ENCODE data around the gene VTA1.
"Not testable (repeated sequence)": the region's sequence is repeated elsewhere in the genome, so short reads cannot be mapped to it uniquely, and the experiment has no call there.

The VTA1 gene

GRCh38 chr6:142229518-142230270 lies 82.6 kb downstream of the VTA1 start:
- DNase-seq = not testable (repeated sequence)

- DNase-seq = peak; percentile 11 to 67 (median 42)
These were observed 85.4 kb downstream of the VTA1 start for GRCh38 chr6:142232206-142233044.

GRCh38 chr6:142233945-142234682 lies 87.1 kb downstream of the VTA1 start:
- no peak for DNase-seq

- no peak for DNase-seq
These were observed 88.2 kb downstream of the VTA1 start for GRCh38 chr6:142235272-142235671.

- no peak for DNase-seq
These were observed 88.7 kb downstream of the VTA1 start for GRCh38 chr6:142235791-142236190.

- DNase-seq = no peak
These were observed 89.6 kb downstream of the VTA1 start for GRCh38 chr6:142236691-142237090.

GRCh38 chr6:142238881-142239280 lies 91.8 kb downstream of the VTA1 start:
- no peak for DNase-seq

GRCh38 chr6:142240179-142240578 lies 93.1 kb downstream of the VTA1 start:
- DNase-seq = no peak

GRCh38 chr6:142241061-142241460 lies 94.0 kb downstream of the VTA1 start:
- DNase-seq = no peak

- DNase-seq = no peak
These were observed 95.2 kb downstream of the VTA1 start for GRCh38 chr6:142242269-142242668.

GRCh38 chr6:142246960-142247359 lies 99.9 kb downstream of the VTA1 start:
- no peak for DNase-seq

GRCh38 chr6:142249266-142249665 lies 102.2 kb downstream of the VTA1 start:
- DNase-seq = no peak

- no peak for DNase-seq
These were observed 104.9 kb downstream of the VTA1 start for GRCh38 chr6:142251930-142252445.

GRCh38 chr6:142254513-142254912 lies 107.5 kb downstream of the VTA1 start:
- no peak for DNase-seq

- DNase-seq = no peak
These were observed 108.7 kb downstream of the VTA1 start for GRCh38 chr6:142255785-142256184.

- no peak for DNase-seq
These were observed 111.2 kb downstream of the VTA1 start for GRCh38 chr6:142258305-142258704.

GRCh38 chr6:142258757-142259156 lies 111.7 kb downstream of the VTA1 start:
- no peak for DNase-seq

- DNase-seq = no peak
These were observed 113.7 kb downstream of the VTA1 start for GRCh38 chr6:142260748-142261147.

- no peak for DNase-seq
These were observed 115.2 kb downstream of the VTA1 start for GRCh38 chr6:142262231-142262630.

GRCh38 chr6:142265476-142265875 lies 118.4 kb downstream of the VTA1 start:
- no peak for DNase-seq

GRCh38 chr6:142266060-142266459 lies 119.0 kb downstream of the VTA1 start:
- DNase-seq = no peak

GRCh38 chr6:142271476-142271875 lies 124.4 kb downstream of the VTA1 start:
- DNase-seq = no peak
